GM21619 (cell line): ENCODE measurements around the gene IRF5.
A peak's percentile ranks its signal among the peaks of the same experiment; 100 is the strongest.
"Not testable (repeated sequence)": the region's sequence is repeated elsewhere in the genome, so short reads cannot be mapped to it uniquely, and the experiment has no call there.

Experiments
- ATAC-seq: cut with Tn5 transposase; IDR thresholded peaks from one replicate; pipeline ENCODE4 v1.9.1; 2021; ENCODE audit not compliant: unreplicated experiment

Gene IRF5

DNA sequence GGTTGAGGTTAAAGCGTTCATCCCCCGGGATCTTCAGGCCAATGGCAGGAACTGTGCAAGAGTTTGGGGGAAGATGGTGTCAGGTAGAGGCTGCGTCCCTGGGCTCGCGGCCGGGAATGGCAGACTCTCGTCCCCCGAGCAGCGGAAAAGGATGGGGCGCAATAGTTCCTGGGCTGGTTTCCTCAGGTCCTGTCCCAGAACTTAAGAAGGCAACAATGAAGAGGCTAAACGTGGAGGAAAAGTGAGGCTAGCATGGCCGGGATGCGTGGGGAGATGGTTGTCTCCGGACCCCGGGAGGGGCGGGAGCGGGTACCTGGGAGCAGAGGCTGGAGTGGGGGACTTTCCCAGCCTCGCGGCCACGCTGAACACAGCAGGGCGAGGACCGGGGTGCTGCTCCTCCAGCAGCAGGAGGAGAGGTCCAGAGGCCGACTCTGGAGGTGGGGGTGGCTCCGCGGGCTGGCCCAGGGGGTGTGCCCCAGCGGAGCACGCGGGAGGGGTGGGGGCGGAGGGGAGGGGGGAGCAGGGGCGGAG lies 882 bp downstream of the IRF5 start:
- ATAC-seq: no peak

DNA sequence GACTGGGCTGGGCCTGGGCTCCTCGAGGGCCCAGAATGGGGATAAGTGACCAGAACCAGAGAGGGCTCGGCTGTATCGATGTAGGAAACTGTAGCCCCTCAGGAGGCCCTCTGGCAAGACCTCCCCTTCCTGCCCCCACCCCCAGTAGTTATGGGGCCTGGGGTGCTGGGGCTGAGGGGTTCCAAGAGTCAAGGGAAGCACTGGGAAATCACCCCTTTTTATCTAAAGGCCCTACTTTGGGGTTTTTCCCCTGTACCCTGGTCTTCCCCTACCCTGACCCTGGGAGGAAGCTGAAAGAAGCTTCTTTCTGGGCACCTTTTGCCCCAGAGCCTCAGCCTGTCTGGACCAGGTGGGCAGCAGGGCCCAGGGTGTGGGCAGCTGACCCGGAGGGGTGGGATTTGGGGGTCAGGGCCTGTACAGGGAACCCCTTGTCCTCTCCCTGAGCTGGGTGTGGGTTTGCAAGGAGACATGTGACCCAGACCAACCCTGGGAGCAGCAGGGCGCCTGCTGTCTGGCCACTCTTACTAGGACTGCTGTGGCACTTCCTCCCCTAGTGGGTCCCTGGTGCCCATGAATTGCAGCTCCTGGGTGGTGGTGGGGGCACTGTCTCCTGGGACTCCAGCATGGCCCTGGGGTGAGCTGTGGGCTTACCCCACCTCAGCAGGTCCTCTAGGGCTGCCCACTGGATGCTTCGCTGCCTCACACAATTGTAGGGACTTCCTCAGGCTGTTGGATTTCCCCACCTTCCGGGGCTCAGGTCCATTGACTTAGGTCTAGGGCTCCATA lies 1.5 kb downstream of the IRF5 start:
- peak; percentile 19 for ATAC-seq

- ATAC-seq: peak; percentile 18
These were observed 2.2 kb downstream of the IRF5 start for GRCh38 chr7:128939861-128940410.

GRCh38 chr7:128940494-128941322 lies 3.0 kb downstream of the IRF5 start:
- ATAC-seq: peak; percentile 51

DNA sequence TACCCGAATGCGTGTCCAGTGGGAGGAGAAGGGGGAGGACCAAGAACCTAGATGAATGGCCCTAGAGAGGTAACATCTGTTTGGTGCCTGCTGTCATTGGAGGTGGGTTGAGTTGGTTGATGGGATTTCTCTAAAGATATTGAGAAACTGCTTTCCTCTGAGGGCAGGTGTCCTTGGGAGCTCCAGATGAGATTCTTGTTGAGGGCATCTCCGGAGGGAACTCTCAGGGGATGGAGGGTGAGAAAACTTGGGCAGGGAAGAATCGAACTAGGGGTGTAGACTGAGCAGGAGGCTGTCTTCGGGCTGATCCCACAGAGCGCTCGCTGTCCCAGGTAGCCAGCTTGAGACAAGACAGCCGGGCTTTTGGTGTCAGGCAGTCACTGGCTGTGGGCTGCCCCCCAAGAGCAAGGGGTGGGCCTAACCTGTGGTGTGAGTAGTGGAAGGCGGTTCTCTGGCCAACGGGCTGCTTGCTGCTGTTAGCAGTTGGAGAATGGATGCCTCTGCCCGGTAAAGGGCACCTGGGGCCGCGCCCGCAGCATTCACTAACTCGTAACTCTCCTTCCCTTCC lies 3.7 kb downstream of the IRF5 start:
- ATAC-seq: no peak

- no peak for ATAC-seq
These were observed 4.3 kb downstream of the IRF5 start for GRCh38 chr7:128941946-128942526.

DNA sequence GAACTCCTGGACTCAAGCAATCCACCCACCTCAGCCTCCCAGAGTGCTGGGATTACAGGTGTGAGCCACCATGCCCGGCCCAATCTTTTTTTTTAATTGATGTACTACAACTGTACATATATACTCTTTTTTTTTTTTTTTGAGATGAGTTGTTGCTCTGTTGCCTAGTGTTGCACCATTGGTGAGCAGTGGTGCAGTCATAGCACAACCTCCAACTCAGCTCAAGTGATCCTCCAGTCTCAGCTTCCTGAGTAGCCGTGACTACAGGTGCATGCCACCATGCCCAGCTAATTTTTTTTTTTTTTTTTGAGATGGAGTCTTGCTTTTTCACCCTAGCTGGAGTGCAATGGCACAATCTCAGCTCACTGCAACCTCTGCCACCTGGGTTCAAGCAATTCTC lies 5.5 kb downstream of the IRF5 start:
- ATAC-seq: not testable (repeated sequence)

- no peak for ATAC-seq
These were observed 6.9 kb downstream of the IRF5 start for GRCh38 chr7:128944487-128945236.

GRCh38 chr7:128945668-128946366 lies 8.1 kb downstream of the IRF5 start:
- no peak for ATAC-seq

DNA sequence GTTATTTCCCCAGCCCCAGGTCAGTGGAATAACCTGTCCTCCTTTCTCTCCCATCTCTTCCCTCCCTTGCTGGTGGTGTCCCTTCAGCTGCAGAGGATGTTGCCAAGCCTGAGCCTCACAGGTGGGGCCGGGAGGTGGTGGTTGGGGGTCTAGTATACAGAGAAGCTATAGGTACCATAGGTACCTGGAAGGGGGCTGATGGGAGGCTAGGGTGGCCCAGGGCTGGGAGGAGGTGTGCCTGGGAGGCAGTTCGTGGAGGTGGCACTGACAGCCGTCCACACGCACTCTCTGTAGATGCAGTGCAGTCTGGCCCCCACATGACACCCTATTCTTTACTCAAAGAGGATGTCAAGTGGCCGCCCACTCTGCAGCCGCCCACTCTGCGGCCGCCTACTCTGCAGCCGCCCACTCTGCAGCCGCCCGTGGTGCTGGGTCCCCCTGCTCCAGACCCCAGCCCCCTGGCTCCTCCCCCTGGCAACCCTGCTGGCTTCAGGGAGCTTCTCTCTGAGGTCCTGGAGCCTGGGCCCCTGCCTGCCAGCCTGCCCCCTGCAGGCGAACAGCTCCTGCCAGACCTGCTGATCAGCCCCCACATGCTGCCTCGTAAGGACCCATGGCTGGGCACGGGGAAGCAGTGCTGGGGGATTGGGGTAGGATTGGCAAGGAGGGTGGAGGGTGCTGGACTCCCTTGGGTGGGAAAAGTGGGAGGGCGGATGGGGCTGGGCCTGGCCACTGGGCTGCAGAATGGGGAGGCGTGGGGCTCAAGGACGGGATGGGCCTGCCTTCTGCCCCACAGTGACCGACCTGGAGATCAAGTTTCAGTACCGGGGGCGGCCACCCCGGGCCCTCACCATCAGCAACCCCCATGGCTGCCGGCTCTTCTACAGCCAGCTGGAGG lies 9.5 kb downstream of the IRF5 start:
- ATAC-seq: no peak

GRCh38 chr7:128947854-128948253 lies 10.1 kb downstream of the IRF5 start:
- ATAC-seq: no peak

DNA sequence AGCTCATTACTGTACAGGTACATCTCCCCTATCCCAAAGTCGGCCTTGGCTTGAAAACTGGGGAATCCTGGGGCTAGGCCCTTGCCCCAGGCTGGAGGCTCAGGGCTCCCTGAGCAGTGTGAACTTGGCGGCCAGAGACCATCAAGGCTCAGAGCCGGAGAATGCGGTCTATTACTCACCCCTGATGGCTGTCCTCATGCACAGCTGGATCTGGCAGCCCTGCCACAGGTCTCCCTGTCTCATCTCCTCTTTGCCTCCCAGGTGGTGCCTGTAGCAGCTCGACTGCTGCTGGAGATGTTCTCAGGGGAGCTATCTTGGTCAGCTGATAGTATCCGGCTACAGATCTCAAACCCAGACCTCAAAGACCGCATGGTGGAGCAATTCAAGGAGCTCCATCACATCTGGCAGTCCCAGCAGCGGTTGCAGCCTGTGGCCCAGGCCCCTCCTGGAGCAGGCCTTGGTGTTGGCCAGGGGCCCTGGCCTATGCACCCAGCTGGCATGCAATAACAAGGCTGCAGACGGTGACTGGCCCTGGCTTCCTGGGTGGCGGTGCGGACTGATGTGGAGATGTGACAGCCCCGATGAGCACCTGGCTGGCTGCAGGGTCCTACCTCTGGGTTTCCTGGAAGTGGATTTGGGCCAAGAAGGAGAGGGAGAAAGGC lies 10.7 kb downstream of the IRF5 start:
- no peak for ATAC-seq

DNA sequence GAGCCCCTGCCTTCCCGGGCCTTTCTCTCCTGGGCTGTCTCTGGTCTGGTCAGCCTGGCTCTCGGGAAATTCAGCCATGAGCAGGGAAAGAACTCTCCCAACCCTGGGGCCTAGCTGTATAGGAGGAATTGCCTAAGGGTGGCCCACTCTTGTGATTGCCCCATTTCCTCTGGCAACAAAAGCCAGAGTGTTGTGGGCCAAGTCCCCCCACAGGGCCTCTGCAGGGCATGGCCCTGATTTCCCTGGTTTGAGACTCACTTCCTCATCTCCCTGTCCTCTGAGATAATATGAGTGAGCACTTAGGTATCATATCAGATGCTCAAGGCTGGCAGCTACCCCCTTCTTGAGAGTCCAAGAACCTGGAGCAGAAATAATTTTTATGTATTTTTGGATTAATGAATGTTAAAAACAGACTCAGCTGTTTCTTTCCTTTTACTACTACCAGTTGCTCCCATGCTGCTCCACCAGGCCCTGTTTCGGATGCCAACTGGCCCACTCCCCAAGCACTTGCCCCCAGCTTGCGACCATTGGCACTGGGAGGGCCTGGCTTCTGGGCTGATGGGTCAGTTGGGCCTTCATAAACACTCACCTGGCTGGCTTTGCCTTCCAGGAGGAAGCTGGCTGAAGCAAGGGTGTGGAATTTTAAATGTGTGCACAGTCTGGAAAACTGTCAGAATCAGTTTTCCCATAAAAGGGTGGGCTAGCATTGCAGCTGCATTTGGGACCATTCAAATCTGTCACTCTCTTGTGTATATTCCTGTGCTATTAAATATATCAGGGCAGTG lies 11.4 kb downstream of the IRF5 start:
- ATAC-seq: no peak

- no peak for ATAC-seq
These were observed 13.6 kb downstream of the IRF5 start for GRCh38 chr7:128951296-128951695.

DNA sequence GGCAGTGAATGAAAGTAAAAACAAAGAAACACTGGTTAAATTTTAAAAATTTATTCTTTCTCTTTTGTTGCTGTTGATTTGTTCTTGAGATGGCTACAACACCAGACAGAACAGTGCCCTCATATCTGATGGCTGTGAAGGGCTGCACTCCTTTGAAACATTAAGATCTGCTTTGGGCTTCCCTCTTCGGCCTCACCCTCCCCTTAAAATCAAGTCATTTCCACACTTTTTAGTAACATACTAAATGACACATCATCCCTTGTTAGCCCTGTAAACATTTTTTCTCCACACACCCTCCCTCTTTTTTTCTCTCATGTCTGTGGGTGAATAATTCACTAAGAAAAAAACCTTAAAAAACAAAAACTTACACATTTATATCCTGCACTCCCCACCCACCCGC lies 16.4 kb downstream of the IRF5 start:
- no peak for ATAC-seq

GRCh38 chr7:128954830-128955802 lies 17.4 kb downstream of the IRF5 start:
- ATAC-seq: peak; percentile 44
